ENCODE data around the gene CRYBB1. TPM values are rescaled to one million over a fixed set of nuclear protein-coding genes. Genes with fewer than 3 reads are reported as not detected.

The CRYBB1 gene
- total RNA-seq, 1 donor from 2014 or later: not detected

DNA sequence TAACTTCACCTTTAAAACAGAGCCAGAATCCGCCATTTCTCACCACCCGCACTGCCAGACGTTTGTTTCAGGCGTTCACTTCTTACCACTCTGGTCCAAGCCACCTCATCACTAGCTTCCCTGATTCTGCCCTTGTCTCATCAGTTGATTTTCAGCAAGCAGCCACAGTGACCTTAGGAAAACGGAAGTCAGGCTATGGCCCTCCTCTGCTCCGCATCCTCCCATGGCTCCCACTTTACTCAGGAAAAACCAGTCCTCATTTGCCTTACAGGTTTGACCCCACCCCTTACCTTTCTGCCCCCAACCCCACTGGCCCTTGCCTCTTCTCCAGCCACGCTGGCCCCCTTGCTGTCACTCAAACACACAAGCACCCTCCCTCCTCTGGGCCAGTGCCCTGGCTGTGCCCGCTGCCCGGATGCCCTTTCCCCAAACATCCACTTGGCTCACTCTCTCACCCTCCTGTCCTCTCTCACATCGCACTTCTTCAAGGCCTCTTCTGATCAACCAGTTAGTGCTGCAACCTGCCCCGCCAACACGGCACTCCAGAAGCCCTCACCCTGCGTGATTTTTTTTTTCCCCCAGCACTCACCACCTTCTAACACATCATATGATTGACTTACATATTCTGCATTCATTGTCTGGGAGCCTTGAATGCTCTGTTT is 46.8 kb downstream of the CRYBB1 start:
- Mint-ChIP-seq H3K27me3 (no peaks in the 10 kb centered on the region), H3K36me3 (ENCODE audit: low read depth) (peaks cover 26% of the 10 kb centered on the region), H3K4me3 (no peak overlapping the region), H3K4me1 (peaks cover 49% of the 10 kb centered on the region), H3K27ac (no peak overlapping the region), H3K9me3 (no peaks in the 10 kb centered on the region)
- intact Hi-C loops (cut with micrococcal nuclease): no loop called here
- DNase-seq: no peak

GRCh38 chr22:26570115-26570514 is 47.7 kb downstream of the CRYBB1 start:
- H3K9me3 Mint-ChIP-seq: no peaks in the 10 kb centered on the region
- DNase-seq: no peak
- peaks cover 22% of the 10 kb centered on the region for H3K36me3 Mint-ChIP-seq (ENCODE audit: low read depth)
- H3K27ac Mint-ChIP-seq: peak overlapping the region; percentile 67
- no peaks in the 10 kb centered on the region for H3K27me3 Mint-ChIP-seq
- H3K4me1 Mint-ChIP-seq: peaks cover 46% of the 10 kb centered on the region
- intact Hi-C loops (cut with micrococcal nuclease): no loop called here
- H3K4me3 Mint-ChIP-seq: no peak overlapping the region

DNA sequence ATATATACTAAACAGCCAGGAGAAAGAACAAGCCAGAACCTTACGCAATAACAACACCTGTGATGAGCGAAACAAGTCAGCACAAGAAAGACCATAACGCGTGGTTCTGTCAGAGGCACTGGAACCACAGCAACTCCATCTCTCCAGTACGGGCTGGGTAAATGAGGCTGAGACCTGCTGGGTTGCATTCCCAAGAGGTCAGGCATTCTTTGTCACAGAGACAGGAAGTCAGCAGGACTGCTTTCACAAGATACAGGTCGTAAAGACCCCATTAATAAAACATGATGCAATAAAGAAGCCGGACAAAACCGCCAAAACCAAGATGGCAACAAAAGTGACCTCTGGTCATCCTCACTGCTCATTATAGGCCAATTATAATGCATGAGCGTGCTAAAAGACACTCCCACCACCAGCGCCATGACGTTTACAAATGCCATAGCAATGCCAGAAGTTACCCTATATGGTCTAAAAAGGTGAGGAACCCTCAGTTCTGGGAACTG is 49.6 kb downstream of the CRYBB1 start:
- Mint-ChIP-seq H3K9me3 (no peaks in the 10 kb centered on the region), H3K36me3 (ENCODE audit: low read depth) (peaks cover 28% of the 10 kb centered on the region), H3K4me3 (no peak overlapping the region), H3K27me3 (no peaks in the 10 kb centered on the region), H3K27ac (peak overlapping the region; percentile 5), H3K4me1 (peaks cover 45% of the 10 kb centered on the region)
- intact Hi-C loops (cut with micrococcal nuclease): no loop called here
- DNase-seq: no peak

GRCh38 chr22:26567610-26568009 is 50.2 kb downstream of the CRYBB1 start:
- H3K27ac Mint-ChIP-seq: no peak overlapping the region
- H3K9me3 Mint-ChIP-seq: no peaks in the 10 kb centered on the region
- DNase-seq: no peak
- H3K36me3 Mint-ChIP-seq (ENCODE audit: low read depth): peaks cover 23% of the 10 kb centered on the region
- peaks cover 41% of the 10 kb centered on the region for H3K4me1 Mint-ChIP-seq
- H3K27me3 Mint-ChIP-seq: no peaks in the 10 kb centered on the region
- intact Hi-C loops (cut with micrococcal nuclease): no loop called here
- no peak overlapping the region for H3K4me3 Mint-ChIP-seq

DNA sequence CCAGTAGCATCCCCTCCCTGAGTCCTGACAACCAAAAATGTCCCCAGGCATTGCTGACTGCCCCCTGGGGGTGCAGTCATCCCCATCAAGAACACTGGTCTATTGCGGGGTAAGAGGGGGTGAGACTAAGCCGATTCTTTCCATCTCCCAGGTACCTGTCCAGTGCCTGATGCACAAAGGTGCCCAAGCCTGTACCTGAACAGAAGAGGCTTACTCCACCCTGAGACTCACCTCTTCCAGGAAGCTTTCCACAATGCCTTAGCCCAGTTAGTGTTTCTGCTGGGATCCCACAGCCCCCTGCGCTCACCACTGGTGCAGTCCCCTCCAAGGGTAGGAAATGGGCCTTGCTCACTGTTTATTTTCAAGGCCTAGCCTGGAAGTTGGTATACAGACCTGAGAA is 50.8 kb downstream of the CRYBB1 start:
- H3K4me3 Mint-ChIP-seq: no peak overlapping the region
- no peak overlapping the region for H3K27ac Mint-ChIP-seq
- H3K36me3 Mint-ChIP-seq (ENCODE audit: low read depth): peaks cover 21% of the 10 kb centered on the region
- H3K9me3 Mint-ChIP-seq: no peaks in the 10 kb centered on the region
- DNase-seq: no peak
- H3K4me1 Mint-ChIP-seq: peaks cover 40% of the 10 kb centered on the region
- intact Hi-C loops (cut with micrococcal nuclease): no loop called here
- no peaks in the 10 kb centered on the region for H3K27me3 Mint-ChIP-seq

- Mint-ChIP-seq H3K27ac (no peak overlapping the region), H3K36me3 (ENCODE audit: low read depth) (peaks cover 18% of the 10 kb centered on the region), H3K4me3 (no peak overlapping the region), H3K4me1 (peaks cover 33% of the 10 kb centered on the region), H3K27me3 (no peaks in the 10 kb centered on the region), H3K9me3 (no peaks in the 10 kb centered on the region)
- intact Hi-C loops (cut with micrococcal nuclease): no loop called here
- DNase-seq: no peak
Observed at GRCh38 chr22:26565889-26566288, 51.9 kb downstream of the CRYBB1 start.

DNA sequence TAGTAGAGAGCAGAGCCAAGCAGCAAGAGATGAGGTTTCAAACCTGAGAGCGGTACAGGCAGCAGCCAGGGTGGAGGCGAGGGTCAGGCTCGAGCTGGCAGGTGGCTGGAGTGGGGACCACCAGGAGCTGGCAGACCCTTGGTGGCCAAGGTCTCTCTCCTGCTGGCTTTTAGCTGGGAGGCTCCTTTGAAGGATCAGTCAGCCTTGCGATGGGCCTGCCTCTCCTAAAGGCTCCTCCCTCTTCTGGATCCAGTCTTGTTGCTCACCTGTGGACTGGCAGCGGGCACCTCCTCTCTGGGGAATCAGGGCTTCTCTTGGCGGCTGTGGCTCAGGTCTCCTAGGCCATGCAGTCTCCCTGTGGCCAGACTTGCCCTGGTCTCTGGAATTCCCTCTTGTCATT is 52.6 kb downstream of the CRYBB1 start:
- Mint-ChIP-seq H3K4me1 (peaks cover 29% of the 10 kb centered on the region), H3K4me3 (no peak overlapping the region)

GRCh38 chr22:26564672-26565071 is 53.2 kb downstream of the CRYBB1 start:
- Mint-ChIP-seq H3K4me3 (no peak overlapping the region), H3K36me3 (ENCODE audit: low read depth) (peaks cover 13% of the 10 kb centered on the region), H3K27ac (no peak overlapping the region), H3K27me3 (no peaks in the 10 kb centered on the region), H3K9me3 (no peaks in the 10 kb centered on the region), H3K4me1 (peaks cover 29% of the 10 kb centered on the region)
- DNase-seq: no peak
- intact Hi-C loops (cut with micrococcal nuclease): no loop called here

More for the DNA sequence above, 52.6 kb downstream of the CRYBB1 start:
- no peaks in the 10 kb centered on the region for H3K9me3 Mint-ChIP-seq
- DNase-seq: no peak
- H3K27me3 Mint-ChIP-seq: no peaks in the 10 kb centered on the region
- no peak overlapping the region for H3K27ac Mint-ChIP-seq
- intact Hi-C loops (cut with micrococcal nuclease): no loop called here
- peaks cover 15% of the 10 kb centered on the region for H3K36me3 Mint-ChIP-seq (ENCODE audit: low read depth)

GRCh38 chr22:26564181-26564580 is 53.6 kb downstream of the CRYBB1 start:
- no peak for DNase-seq
- H3K4me1 Mint-ChIP-seq: peaks cover 30% of the 10 kb centered on the region
- no peaks in the 10 kb centered on the region for H3K27me3 Mint-ChIP-seq
- peaks cover 13% of the 10 kb centered on the region for H3K36me3 Mint-ChIP-seq (ENCODE audit: low read depth)
- no peak overlapping the region for H3K4me3 Mint-ChIP-seq
- intact Hi-C loops (cut with micrococcal nuclease): no loop called here
- no peaks in the 10 kb centered on the region for H3K9me3 Mint-ChIP-seq
- peak overlapping the region; percentile 34 for H3K27ac Mint-ChIP-seq

GRCh38 chr22:26563022-26563421 is 54.8 kb downstream of the CRYBB1 start:
- intact Hi-C loops (cut with micrococcal nuclease): no loop called here

GRCh38 chr22:26561756-26562417 is 55.9 kb downstream of the CRYBB1 start:
- Mint-ChIP-seq H3K36me3 (ENCODE audit: low read depth) (peaks cover 12% of the 10 kb centered on the region), H3K9me3 (no peaks in the 10 kb centered on the region), H3K27me3 (no peaks in the 10 kb centered on the region), H3K4me3 (no peak overlapping the region), H3K27ac (no peak overlapping the region), H3K4me1 (peaks cover 25% of the 10 kb centered on the region)
- no peak for DNase-seq
- intact Hi-C loops (cut with micrococcal nuclease): no loop called here

More at GRCh38 chr22:26563022-26563421, 54.8 kb downstream of the CRYBB1 start:
- peak; percentile 66 for DNase-seq
- Mint-ChIP-seq H3K4me1 (peaks cover 27% of the 10 kb centered on the region), H3K27me3 (no peaks in the 10 kb centered on the region), H3K27ac (no peak overlapping the region), H3K9me3 (no peaks in the 10 kb centered on the region), H3K4me3 (no peak overlapping the region), H3K36me3 (ENCODE audit: low read depth) (peaks cover 10% of the 10 kb centered on the region)

DNA sequence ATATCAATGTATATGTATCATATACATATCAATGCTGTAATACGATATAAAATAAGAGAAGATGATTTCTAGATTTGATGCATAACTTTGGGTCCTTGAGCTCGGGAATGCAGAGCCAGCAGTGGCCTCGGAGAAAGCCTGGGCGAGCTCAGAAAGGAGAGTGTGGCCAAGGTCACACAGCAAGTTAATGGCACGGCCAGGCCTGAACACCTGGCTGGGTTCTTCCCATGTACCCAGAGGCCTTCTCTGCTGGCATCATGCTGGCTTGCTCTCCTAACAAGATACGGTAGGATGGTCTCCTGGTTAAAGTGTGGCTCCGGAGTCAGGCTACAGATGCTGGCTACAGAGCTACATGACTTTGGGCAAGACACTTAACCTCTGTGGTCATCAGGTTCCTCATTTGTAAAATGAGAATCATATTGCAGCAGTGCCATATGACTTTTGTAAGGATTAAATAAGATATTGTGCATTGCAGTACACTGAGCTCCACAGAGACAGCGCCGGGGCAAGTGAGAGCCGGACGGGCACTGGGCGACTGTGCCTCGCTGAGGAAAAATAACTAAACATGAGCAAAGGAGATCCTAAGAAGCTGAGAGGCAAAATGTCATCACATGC is 57.8 kb downstream of the CRYBB1 start:
- Mint-ChIP-seq H3K27me3 (no peaks in the 10 kb centered on the region), H3K36me3 (ENCODE audit: low read depth) (peaks cover 13% of the 10 kb centered on the region), H3K27ac (no peak overlapping the region), H3K4me3 (no peak overlapping the region), H3K4me1 (peaks cover 22% of the 10 kb centered on the region), H3K9me3 (no peaks in the 10 kb centered on the region)
- DNase-seq: no peak
- intact Hi-C loops (cut with micrococcal nuclease): no loop called here

GRCh38 chr22:26558248-26558895 is 59.5 kb downstream of the CRYBB1 start:
- Mint-ChIP-seq H3K36me3 (ENCODE audit: low read depth) (peaks cover 9% of the 10 kb centered on the region), H3K27me3 (no peaks in the 10 kb centered on the region), H3K9me3 (no peaks in the 10 kb centered on the region), H3K4me3 (no peak overlapping the region), H3K4me1 (peaks cover 23% of the 10 kb centered on the region), H3K27ac (peak overlapping the region; percentile 6)
- DNase-seq: no peak
- intact Hi-C loops (cut with micrococcal nuclease): no loop called here

- Mint-ChIP-seq H3K4me3 (no peak overlapping the region), H3K9me3 (no peaks in the 10 kb centered on the region), H3K4me1 (peaks cover 23% of the 10 kb centered on the region), H3K27ac (no peak overlapping the region), H3K36me3 (ENCODE audit: low read depth) (peaks cover 9% of the 10 kb centered on the region), H3K27me3 (no peaks in the 10 kb centered on the region)
- intact Hi-C loops (cut with micrococcal nuclease): no loop called here
- no peak for DNase-seq
Observed at GRCh38 chr22:26556904-26557303, 60.9 kb downstream of the CRYBB1 start.
